T-helper 1 cell treated with Interleukin-12 subunit alpha and Interleukin-12 subunit beta and Interleukin-4 antibody, amounts not matched to agents 30 ng/mL and 1 ng/mL, for 36 hours (primary cell): Measurements from ENCODE around the gene RCN2. TPM values are rescaled to one million over a fixed set of nuclear protein-coding genes. Genes with fewer than 3 reads are reported as not detected.

Source experiments
- intact Hi-C: fragments of 100-400 bp; cut with micrococcal nuclease; formaldehyde crosslinking; loops from one replicate; pipeline ENCODE4 v1.15.1; 2024
- total RNA-seq: library from RNA; stranded (reverse); gene quantifications from 2 replicates; pipeline ENCODE4 v1.2.3, GENCODE V29; 2022

RCN2 gene
- total RNA-seq, 1 donor from 2014 or later = 31.9 TPM

GRCh38 chr15:76972389-76973361, 41.1 kb downstream of the RCN2 start:
- intact Hi-C loops = loop anchor here (1.0 to 10.0 kb wide), 8 partner anchors 31 to 571 kb away; partner anchors contain the start of gene TSPAN3

- intact Hi-C loops = loop anchor here (1.0 to 10.0 kb wide), 8 partner anchors 30 to 570 kb away; partner anchors contain the start of gene TSPAN3
Observed at GRCh38 chr15:76973362-76973743, 41.8 kb downstream of the RCN2 start.

GRCh38 chr15:76973906-76974305, 42.4 kb downstream of the RCN2 start:
- intact Hi-C loops = loop anchor here (1.0 to 10.0 kb wide), 8 partner anchors 29 to 569 kb away; partner anchors contain the start of gene TSPAN3

GRCh38 chr15:76974456-76975036, 43.0 kb downstream of the RCN2 start:
- intact Hi-C loops = loop anchor here (5.0 to 10.0 kb wide), 2 partner anchors 100 to 213 kb away; partner anchors contain the start of gene TSPAN3

- intact Hi-C loops = loop anchor here (1.0 to 10.0 kb wide), 5 partner anchors 12 to 99 kb away; partner anchors contain the start of genes PSTPIP1 and TSPAN3
Observed at GRCh38 chr15:76976141-76976540, 44.6 kb downstream of the RCN2 start.

GRCh38 chr15:76976572-76977270, 45.2 kb downstream of the RCN2 start:
- intact Hi-C loops = loop anchor here (1.0 to 10.0 kb wide), 5 partner anchors 12 to 98 kb away; partner anchors contain the start of genes PSTPIP1 and TSPAN3

GRCh38 chr15:76978522-76979330, 47.2 kb downstream of the RCN2 start:
- intact Hi-C loops = loop anchor here (10.0 kb wide), 1 partner anchor 96 kb away; the partner anchor contains the start of gene TSPAN3

- intact Hi-C loops = loop anchor here (10.0 kb wide), 1 partner anchor 95 kb away; the partner anchor contains the start of gene TSPAN3
Observed at GRCh38 chr15:76979331-76979925, 47.9 kb downstream of the RCN2 start.

GRCh38 chr15:76979996-76980520, 48.5 kb downstream of the RCN2 start:
- intact Hi-C loops = loop anchor here (10.0 kb wide), 1 partner anchor 95 kb away; the partner anchor contains the start of gene TSPAN3

GRCh38 chr15:76982356-76982755, 50.8 kb downstream of the RCN2 start:
- intact Hi-C loops = no loop called here

GRCh38 chr15:76982756-76983155, 51.2 kb downstream of the RCN2 start:
- intact Hi-C loops = no loop called here

- intact Hi-C loops = no loop called here
Observed at GRCh38 chr15:76983590-76984375, 52.2 kb downstream of the RCN2 start.

- intact Hi-C loops = loop anchor here (5.0 kb wide), 1 partner anchor 436 kb away; the partner anchor contains the start of genes HMG20A and PEAK1
Observed at GRCh38 chr15:76986743-76987142, 55.2 kb downstream of the RCN2 start.

- intact Hi-C loops = loop anchor here (5.0 kb wide), 1 partner anchor 435 kb away; the partner anchor contains the start of genes HMG20A and PEAK1
Observed at GRCh38 chr15:76987276-76987675, 55.7 kb downstream of the RCN2 start.

- intact Hi-C loops = loop anchor here (1.0 to 5.0 kb wide), 8 partner anchors 10 to 434 kb away; partner anchors contain the start of genes HMG20A, PEAK1, RCN2 and SCAPER
Observed at GRCh38 chr15:76987896-76988860, 56.6 kb downstream of the RCN2 start.

GRCh38 chr15:76988867-76989780, 57.6 kb downstream of the RCN2 start:
- intact Hi-C loops = loop anchor here (1.0 to 5.0 kb wide), 8 partner anchors 9 to 433 kb away; partner anchors contain the start of genes HMG20A, PEAK1, RCN2 and SCAPER
